Natural killer cell (primary cell): Measurements from ENCODE around the gene PSMG2. TPM values are rescaled to one million over a fixed set of nuclear protein-coding genes. Genes with fewer than 3 reads are reported as not detected.

ENCODE experiments used
- ATAC-seq, 3 donors: fragments of 150-1000 bp in 2 of 3; fragments of 200-7000 bp in 1 of 3; cut with Tn5 transposase; 1 replicate in 1 of 3; 2 replicates in 2 of 3; pipeline ENCODE4 v1.10.0; 2021; ENCODE audit warnings: mild to moderate bottlenecking in 2 of 3, moderate library complexity in 2 of 3
- DNase-seq, 2 donors: peaks; one replicate each; pipeline versions ENCODE4 v3.0.0 to v3.0.0-alpha.2; 2013 to 2021; ENCODE audit warnings: mixed read lengths in 1 of 2
- H3K27ac ChIP-seq: one replicate; pipeline ENCODE4 v1.5.1; 2013; ENCODE audit warnings: mild to moderate bottlenecking, low read length
- H3K27me3 ChIP-seq: one replicate; pipeline ENCODE4 v1.6.1; 2013; ENCODE audit warnings: low read length; ENCODE audit not compliant: control insufficient read depth, insufficient read depth
- H3K36me3 ChIP-seq: one replicate; pipeline ENCODE4 v1.6.1; 2013; ENCODE audit warnings: low read length; ENCODE audit not compliant: control insufficient read depth, insufficient read depth
- H3K4me1 ChIP-seq: one replicate; pipeline ENCODE4 v1.6.1; 2013; ENCODE audit warnings: low read length; ENCODE audit not compliant: control insufficient read depth, insufficient read depth
- H3K4me3 ChIP-seq: one replicate; pipeline ENCODE4 v1.5.1; 2013; ENCODE audit warnings: low read length
- H3K9me3 ChIP-seq: one replicate; pipeline ENCODE4 v1.6.1; 2013; ENCODE audit warnings: low read length; ENCODE audit not compliant: control insufficient read depth, insufficient read depth
- H3K27ac Mint-ChIP-seq, 2 donors: one replicate each; pipeline ENCODE4 v1.8.0; 2022; ENCODE audit warnings: mild to moderate bottlenecking in 2 of 2, mixed read lengths in 2 of 2, moderate library complexity in 1 of 2
- H3K27me3 Mint-ChIP-seq, 2 donors: one replicate each; pipeline ENCODE4 v1.8.0; 2022; ENCODE audit warnings: low read depth in 2 of 2, mixed read lengths in 2 of 2
- H3K36me3 Mint-ChIP-seq: one replicate; pipeline ENCODE4 v1.8.0; 2022; ENCODE audit warnings: mixed read lengths
- H3K4me1 Mint-ChIP-seq, 2 donors: one replicate each; pipeline ENCODE4 v1.8.0; 2022; ENCODE audit warnings: mixed read lengths in 2 of 2
- H3K4me3 Mint-ChIP-seq: one replicate; pipeline ENCODE4 v1.8.0; 2022; ENCODE audit warnings: mild to moderate bottlenecking, moderate library complexity, mixed read lengths
- H3K9me3 Mint-ChIP-seq, 2 donors: one replicate each; pipeline ENCODE4 v1.8.0; 2022; ENCODE audit warnings: mixed read lengths in 2 of 2
- WGBS: methylation state at CpG from one replicate; pipeline ENCODE4 v1.1.7; 2013; ENCODE audit warnings: missing lambda C conversion rate; ENCODE audit not compliant: insufficient coverage; 5-methylcytosine and 5-hydroxymethylcytosine counted together
- intact Hi-C: fragments of 100-400 bp; cut with micrococcal nuclease; formaldehyde crosslinking; loops from one replicate; pipeline ENCODE4 v1.14.2; 2022
- total RNA-seq, 4 donors: library from RNA; stranded (reverse); fragments of 120-200 nt in 1 of 4; gene quantifications; one replicate each; pipeline versions ENCODE4 v1.2.3 to v1.2.4, GENCODE V29; 2013 to 2022
- TF ChIP-seq, protein P1 (sequence below): fragments of 200-600 bp; IDR thresholded peaks from one replicate; pipeline ENCODE4 v1.8.0; 2022; ENCODE audit warnings: antibody characterized with exemption

The PSMG2 gene
- total RNA-seq, 3 donors from 2014 or later (not counting 1 experiment from before 2014, with no cell fraction given) = 56.7 to 63.4 (median 62.8) TPM

DNA sequence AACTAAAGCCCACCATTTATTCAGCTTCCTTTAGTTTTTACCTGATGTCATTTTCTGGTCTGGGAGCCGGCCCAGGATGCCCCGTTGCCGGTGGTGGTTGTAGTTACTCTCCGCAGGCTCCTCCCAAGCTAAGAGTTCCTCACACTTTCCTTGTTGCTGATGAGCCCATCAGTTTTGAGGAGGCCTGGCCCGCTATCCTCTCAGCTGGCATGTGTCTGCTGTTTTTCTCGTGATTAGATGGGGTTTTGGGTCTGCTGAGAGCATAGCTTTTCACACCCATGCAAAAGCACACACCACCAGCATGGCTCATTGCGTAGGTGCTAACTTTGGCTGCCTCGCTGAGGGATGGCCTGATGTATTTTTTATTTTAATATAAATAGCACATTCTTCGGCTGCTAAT lies 72.1 kb downstream of the PSMG2 start:
- ATAC-seq (peak; percentile 82 to 85 (median 83)), DNase-seq (peak; percentile 36 to 67)
- Histone ChIP-seq H3K4me1 (peaks cover 5% of the 10 kb centered on the region), H3K4me3 (peak overlapping the region; percentile 42), H3K27me3 (no peaks in the 10 kb centered on the region), H3K36me3 (no peaks in the 10 kb centered on the region), H3K27ac (peak overlapping the region; percentile 61), H3K9me3 (peaks cover 5% of the 10 kb centered on the region)
- 81% methylated on average over 8 of the region's 9 CpGs for WGBS
- H3K27me3 Mint-ChIP-seq = no peaks in the 10 kb centered on the region
- H3K27ac Mint-ChIP-seq = peak overlapping the region; percentile 90 to 93
- H3K4me1 Mint-ChIP-seq = peaks cover 18 to 19% of the 10 kb centered on the region in 2 donors
- peak overlapping the region; percentile 87 for H3K4me3 Mint-ChIP-seq
- no peaks in the 10 kb centered on the region for H3K9me3 Mint-ChIP-seq
- TF ChIP-seq, protein P1, sequence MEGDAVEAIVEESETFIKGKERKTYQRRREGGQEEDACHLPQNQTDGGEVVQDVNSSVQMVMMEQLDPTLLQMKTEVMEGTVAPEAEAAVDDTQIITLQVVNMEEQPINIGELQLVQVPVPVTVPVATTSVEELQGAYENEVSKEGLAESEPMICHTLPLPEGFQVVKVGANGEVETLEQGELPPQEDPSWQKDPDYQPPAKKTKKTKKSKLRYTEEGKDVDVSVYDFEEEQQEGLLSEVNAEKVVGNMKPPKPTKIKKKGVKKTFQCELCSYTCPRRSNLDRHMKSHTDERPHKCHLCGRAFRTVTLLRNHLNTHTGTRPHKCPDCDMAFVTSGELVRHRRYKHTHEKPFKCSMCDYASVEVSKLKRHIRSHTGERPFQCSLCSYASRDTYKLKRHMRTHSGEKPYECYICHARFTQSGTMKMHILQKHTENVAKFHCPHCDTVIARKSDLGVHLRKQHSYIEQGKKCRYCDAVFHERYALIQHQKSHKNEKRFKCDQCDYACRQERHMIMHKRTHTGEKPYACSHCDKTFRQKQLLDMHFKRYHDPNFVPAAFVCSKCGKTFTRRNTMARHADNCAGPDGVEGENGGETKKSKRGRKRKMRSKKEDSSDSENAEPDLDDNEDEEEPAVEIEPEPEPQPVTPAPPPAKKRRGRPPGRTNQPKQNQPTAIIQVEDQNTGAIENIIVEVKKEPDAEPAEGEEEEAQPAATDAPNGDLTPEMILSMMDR = no peak
- intact Hi-C loops = no loop called here
- H3K36me3 Mint-ChIP-seq = no peaks in the 10 kb centered on the region

Other genes starting within 250 kb of the PSMG2 start
- gene SPIRE1, start 44.9 kb upstream of the PSMG2 start, total RNA-seq = 1 to 10 TPM; 4.8 to 6.7 (median 5.4) TPM
- 1 to 10 TPM; 6.4 to 9.8 (median 8.8) TPM for gene CEP76, start 319 bp upstream of the PSMG2 start, total RNA-seq
- gene PTPN2, start 181.2 kb downstream of the PSMG2 start, total RNA-seq = 100 to 1,000 TPM; 110 to 115 (median 112) TPM
- gene SEH1L, start 245.0 kb downstream of the PSMG2 start, total RNA-seq = 10 to 100 TPM; 24.5 to 28.4 (median 26.5) TPM